SK-N-MC (cell line): ENCODE results near the gene OSBPL10.

ENCODE experiments used
- EZH2 ChIP-seq: fragments of 200-600 bp; sonication (generic); IDR thresholded peaks from one replicate; pipeline ENCODE4 v1.6.1; 2017; ENCODE audit warnings: antibody characterized with exemption
- POLR2AphosphoS5 ChIP-seq: IDR thresholded peaks from 2 replicates; pipeline ENCODE4 v1.6.1; 2012; ENCODE audit warnings: mild to moderate bottlenecking, low read depth, low read length, borderline replicate concordance

DNA sequence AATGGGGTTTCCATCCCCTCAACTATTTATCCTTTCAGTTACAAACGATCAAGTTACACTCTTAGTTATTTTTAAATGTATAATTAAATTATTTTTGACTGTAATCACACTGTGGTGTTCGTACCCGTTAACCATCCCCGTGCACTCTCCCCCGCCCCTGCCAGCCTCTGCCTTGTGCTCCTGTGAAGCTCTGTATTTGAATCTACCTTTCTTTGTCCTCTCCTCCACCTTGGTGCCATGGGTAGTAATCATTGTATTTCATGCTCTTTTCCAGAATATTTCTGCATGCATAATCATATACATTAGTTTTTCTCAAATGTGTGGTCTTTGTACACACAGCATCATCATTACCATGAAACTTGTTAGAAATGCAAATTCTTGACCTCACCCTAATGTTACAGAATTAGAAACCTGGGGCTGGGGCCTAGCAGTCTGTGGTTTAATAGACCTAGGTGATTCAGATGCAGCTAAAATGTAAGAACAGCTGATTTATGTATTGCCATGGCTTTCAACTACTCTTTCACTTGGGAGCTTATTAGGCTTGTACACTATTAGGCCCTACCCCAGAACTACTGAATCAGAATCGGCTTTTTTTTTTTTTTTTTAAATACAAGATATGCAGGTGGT is 356.9 kb downstream of the OSBPL10 start:
- TF ChIP-seq POLR2AphosphoS5 (no peak), EZH2 (no peak)
